ENCODE results near the gene FAM47B. TPM values are rescaled to one million over a fixed set of nuclear protein-coding genes. Genes with fewer than 3 reads are reported as not detected.

The FAM47B gene
- total RNA-seq, 1 experiment from 2014 or later: not detected

GRCh38 chrX:34961662-34962061 is 19.1 kb downstream of the FAM47B start:
- no peaks in the 10 kb centered on the region for H3K36me3 Mint-ChIP-seq
- no peak overlapping the region for H3K4me3 Mint-ChIP-seq
- no peaks in the 10 kb centered on the region for H3K4me1 Mint-ChIP-seq
- no peak overlapping the region for H3K27ac Mint-ChIP-seq
- ChIA-PET POLR2A (no interaction called here), CTCF (no interaction called here)
- TF ChIP-seq TP53 (CRISPR knock-in tag; IDR thresholded peaks at IDR 0.05) (no peak), TCF7 (CRISPR knock-in tag; IDR thresholded peaks at IDR 0.05; ENCODE audit: low read depth) (no peak), ERG (CRISPR knock-in tag; IDR thresholded peaks at IDR 0.05) (no peak), GABPB1 (CRISPR knock-in tag; IDR thresholded peaks at IDR 0.05) (no peak), ELF4 (CRISPR knock-in tag; IDR thresholded peaks at IDR 0.05; ENCODE audit: low read depth) (no peak)
- H3K9me3 Mint-ChIP-seq: no peaks in the 10 kb centered on the region
- ATAC-seq (no peak), DNase-seq (ENCODE audit: low spot score) (no peak)
- H3K27me3 Mint-ChIP-seq (ENCODE audit: low read depth): no peaks in the 10 kb centered on the region

GRCh38 chrX:34972206-34972605 is 29.6 kb downstream of the FAM47B start:
- ATAC-seq (no peak), DNase-seq (ENCODE audit: low spot score) (no peak)
- Mint-ChIP-seq H3K4me1 (no peaks in the 10 kb centered on the region), H3K36me3 (no peaks in the 10 kb centered on the region), H3K27me3 (ENCODE audit: low read depth) (no peaks in the 10 kb centered on the region; the same call in 1 of the 2 replicates), H3K27ac (no peak overlapping the region), H3K4me3 (no peak overlapping the region), H3K9me3 (no peaks in the 10 kb centered on the region)
- no peak for TF ChIP-seq E2F5 (CRISPR knock-in tag; IDR thresholded peaks at IDR 0.05)
- no peak for TF ChIP-seq ZNF416 (CRISPR knock-in tag; IDR thresholded peaks at IDR 0.05)
- no peak for TF ChIP-seq ZNF512 (CRISPR knock-in tag; IDR thresholded peaks at IDR 0.05; ENCODE audit: borderline replicate concordance)
- TF ChIP-seq, protein P1, sequence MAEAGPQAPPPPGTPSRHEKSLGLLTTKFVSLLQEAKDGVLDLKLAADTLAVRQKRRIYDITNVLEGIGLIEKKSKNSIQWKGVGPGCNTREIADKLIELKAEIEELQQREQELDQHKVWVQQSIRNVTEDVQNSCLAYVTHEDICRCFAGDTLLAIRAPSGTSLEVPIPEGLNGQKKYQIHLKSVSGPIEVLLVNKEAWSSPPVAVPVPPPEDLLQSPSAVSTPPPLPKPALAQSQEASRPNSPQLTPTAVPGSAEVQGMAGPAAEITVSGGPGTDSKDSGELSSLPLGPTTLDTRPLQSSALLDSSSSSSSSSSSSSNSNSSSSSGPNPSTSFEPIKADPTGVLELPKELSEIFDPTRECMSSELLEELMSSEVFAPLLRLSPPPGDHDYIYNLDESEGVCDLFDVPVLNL (CRISPR knock-in tag; IDR thresholded peaks at IDR 0.05; ENCODE audit: borderline replicate concordance, low read depth): no peak
- ChIA-PET CTCF (no interaction called here), POLR2A (no interaction called here)

DNA sequence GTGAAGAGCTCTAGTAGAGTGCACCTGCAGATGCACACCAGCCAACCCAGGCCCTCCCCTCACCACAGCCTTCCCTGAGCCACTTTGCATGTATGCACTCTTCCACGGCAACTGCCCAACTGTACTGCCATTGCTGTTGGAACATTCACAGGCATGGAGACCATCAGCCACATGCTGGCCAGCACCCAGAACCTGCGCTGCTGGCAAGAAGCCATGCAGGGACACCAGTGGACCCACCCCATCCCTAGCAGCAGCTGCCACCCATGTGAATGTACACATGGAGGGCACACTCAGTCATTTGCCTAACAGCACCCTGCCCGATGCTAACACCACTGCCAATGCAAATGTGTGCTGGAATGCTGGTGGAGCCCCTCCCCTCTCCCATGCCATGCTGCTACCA is 35.6 kb downstream of the FAM47B start:
- H3K4me1 Mint-ChIP-seq: peaks cover 2% of the 10 kb centered on the region; the same call in 1 of the 2 replicates
- TF ChIP-seq, protein P2, sequence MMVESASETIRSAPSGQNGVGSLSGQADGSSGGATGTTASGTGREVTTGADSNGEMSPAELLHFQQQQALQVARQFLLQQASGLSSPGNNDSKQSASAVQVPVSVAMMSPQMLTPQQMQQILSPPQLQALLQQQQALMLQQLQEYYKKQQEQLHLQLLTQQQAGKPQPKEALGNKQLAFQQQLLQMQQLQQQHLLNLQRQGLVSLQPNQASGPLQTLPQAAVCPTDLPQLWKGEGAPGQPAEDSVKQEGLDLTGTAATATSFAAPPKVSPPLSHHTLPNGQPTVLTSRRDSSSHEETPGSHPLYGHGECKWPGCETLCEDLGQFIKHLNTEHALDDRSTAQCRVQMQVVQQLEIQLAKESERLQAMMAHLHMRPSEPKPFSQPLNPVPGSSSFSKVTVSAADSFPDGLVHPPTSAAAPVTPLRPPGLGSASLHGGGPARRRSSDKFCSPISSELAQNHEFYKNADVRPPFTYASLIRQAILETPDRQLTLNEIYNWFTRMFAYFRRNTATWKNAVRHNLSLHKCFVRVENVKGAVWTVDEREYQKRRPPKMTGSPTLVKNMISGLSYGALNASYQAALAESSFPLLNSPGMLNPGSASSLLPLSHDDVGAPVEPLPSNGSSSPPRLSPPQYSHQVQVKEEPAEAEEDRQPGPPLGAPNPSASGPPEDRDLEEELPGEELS (CRISPR knock-in tag; IDR thresholded peaks at IDR 0.05): no peak
- TF ChIP-seq RORB (CRISPR knock-in tag; IDR thresholded peaks at IDR 0.05): no peak
- TF ChIP-seq, protein P3, sequence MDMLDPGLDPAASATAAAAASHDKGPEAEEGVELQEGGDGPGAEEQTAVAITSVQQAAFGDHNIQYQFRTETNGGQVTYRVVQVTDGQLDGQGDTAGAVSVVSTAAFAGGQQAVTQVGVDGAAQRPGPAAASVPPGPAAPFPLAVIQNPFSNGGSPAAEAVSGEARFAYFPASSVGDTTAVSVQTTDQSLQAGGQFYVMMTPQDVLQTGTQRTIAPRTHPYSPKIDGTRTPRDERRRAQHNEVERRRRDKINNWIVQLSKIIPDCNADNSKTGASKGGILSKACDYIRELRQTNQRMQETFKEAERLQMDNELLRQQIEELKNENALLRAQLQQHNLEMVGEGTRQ (CRISPR knock-in tag; IDR thresholded peaks at IDR 0.05): no peak
- TF ChIP-seq NFATC4 (CRISPR knock-in tag; IDR thresholded peaks at IDR 0.05): no peak
- no peak for TF ChIP-seq TEAD1 (CRISPR knock-in tag; IDR thresholded peaks at IDR 0.05)
- no peak for TF ChIP-seq PREB (CRISPR knock-in tag; IDR thresholded peaks at IDR 0.05; ENCODE audit: borderline replicate concordance)
- no peak for TF ChIP-seq ZNF138 (CRISPR knock-in tag; conservative IDR thresholded peaks at IDR 0.05)
- no peak for TF ChIP-seq NR1H2 (CRISPR knock-in tag; IDR thresholded peaks at IDR 0.05)
- TF ChIP-seq, protein P4, sequence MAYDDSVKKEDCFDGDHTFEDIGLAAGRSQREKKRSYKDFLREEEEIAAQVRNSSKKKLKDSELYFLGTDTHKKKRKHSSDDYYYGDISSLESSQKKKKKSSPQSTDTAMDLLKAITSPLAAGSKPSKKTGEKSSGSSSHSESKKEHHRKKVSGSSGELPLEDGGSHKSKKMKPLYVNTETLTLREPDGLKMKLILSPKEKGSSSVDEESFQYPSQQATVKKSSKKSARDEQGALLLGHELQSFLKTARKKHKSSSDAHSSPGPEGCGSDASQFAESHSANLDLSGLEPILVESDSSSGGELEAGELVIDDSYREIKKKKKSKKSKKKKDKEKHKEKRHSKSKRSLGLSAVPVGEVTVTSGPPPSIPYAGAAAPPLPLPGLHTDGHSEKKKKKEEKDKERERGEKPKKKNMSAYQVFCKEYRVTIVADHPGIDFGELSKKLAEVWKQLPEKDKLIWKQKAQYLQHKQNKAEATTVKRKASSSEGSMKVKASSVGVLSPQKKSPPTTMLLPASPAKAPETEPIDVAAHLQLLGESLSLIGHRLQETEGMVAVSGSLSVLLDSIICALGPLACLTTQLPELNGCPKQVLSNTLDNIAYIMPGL (CRISPR knock-in tag; IDR thresholded peaks at IDR 0.05): no peak
- no peak for TF ChIP-seq ZSCAN18 (CRISPR knock-in tag; IDR thresholded peaks at IDR 0.05)

More for the DNA sequence above, 35.6 kb downstream of the FAM47B start:
- POLR2A ChIA-PET: no interaction called here
- no peaks in the 10 kb centered on the region for H3K36me3 Mint-ChIP-seq
- H3K27ac Mint-ChIP-seq: no peak overlapping the region
- DNase-seq (ENCODE audit: low spot score) (no peak), ATAC-seq (no peak)
- H3K27me3 Mint-ChIP-seq (ENCODE audit: low read depth): no peaks in the 10 kb centered on the region; the same call in 1 of the 2 replicates
- 0 out of 2 replicates have a peak, but pooled peaks cover 5% of the 10 kb centered on the region for H3K9me3 Mint-ChIP-seq
- CTCF ChIA-PET: no interaction called here
- H3K4me3 Mint-ChIP-seq: no peak overlapping the region

Data from WTC11 (cell line).